GM23248 (cell line): ENCODE measurements around the gene LSM11.

Experiments used
- EZH2 ChIP-seq: fragments of 200-600 bp; sonication (generic); IDR thresholded peaks from 2 replicates; pipeline ENCODE4 v1.6.1; 2018; ENCODE audit warnings: antibody characterized with exemption, mild to moderate bottlenecking; ENCODE audit not compliant: insufficient read depth, poor library complexity, severe bottlenecking
- EZH2phosphoT487 ChIP-seq: fragments of 200-600 bp; sonication (generic); IDR thresholded peaks from 2 replicates; pipeline ENCODE4 v1.6.1; 2018; ENCODE audit warnings: antibody characterized with exemption, moderate library complexity, mild to moderate bottlenecking, low read depth; ENCODE audit not compliant: insufficient read depth

GRCh38 chr5:157764531-157764930, 21.0 kb downstream of the LSM11 start:
- TF ChIP-seq EZH2 (no peak), EZH2phosphoT487 (no peak)
